Tibial nerve (tissue), 4 donors: Measurements from ENCODE around the gene CA5A. TPM values are rescaled to one million over a fixed set of nuclear protein-coding genes. Genes with fewer than 3 reads are reported as not detected.

Source experiments
- DNase-seq, 2 donors: peaks; one replicate each; pipeline ENCODE4 v3.0.0-alpha.2; 2019; ENCODE audit warnings: low spot score in 2 of 2
- H3K27ac ChIP-seq, 4 donors: fragments of 200-600 bp; sonication (generic) in 3 of 4; one replicate each; pipeline ENCODE4 v1.5.1; 2017 to 2019; ENCODE audit warnings: mild to moderate bottlenecking in 1 of 4
- H3K27me3 ChIP-seq, 2 donors: fragments of 200-600 bp; sonication (generic) in 1 of 2; one replicate each; pipeline versions ENCODE4 v1.5.1 to v1.6.0; 2017 to 2019
- H3K36me3 ChIP-seq, 3 donors: fragments of 200-600 bp; sonication (generic); one replicate each; pipeline ENCODE4 v1.5.1; 2018 to 2019
- H3K4me1 ChIP-seq, 4 donors: fragments of 200-600 bp; sonication (generic) in 3 of 4; one replicate each; pipeline ENCODE4 v1.5.1; 2017 to 2019
- H3K4me3 ChIP-seq, 4 donors: fragments of 200-600 bp; sonication (generic) in 3 of 4; one replicate each; pipeline ENCODE4 v1.5.1; 2017 to 2019; ENCODE audit warnings: mild to moderate bottlenecking in 1 of 4, moderate library complexity in 1 of 4
- H3K9me3 ChIP-seq, 4 donors: fragments of 200-600 bp; sonication (generic) in 3 of 4; one replicate each; pipeline ENCODE4 v1.5.1; 2017 to 2019
- CTCF ChIP-seq, 5 experiments: fragments of 200-600 bp in 3 of 5; fragments of 450-650 bp in 2 of 5; sonication (generic) in 3 of 5; IDR thresholded peaks; one replicate each; pipeline ENCODE4 v1.5.1; 2016 to 2019; ENCODE audit warnings: antibody characterized with exemption in 5 of 5, mild to moderate bottlenecking in 3 of 5, moderate library complexity in 2 of 5
- EP300 ChIP-seq, 2 donors: sonication (generic); formaldehyde crosslinking; IDR thresholded peaks; one replicate each; pipeline ENCODE4 v1.6.1; 2017; ENCODE audit warnings: antibody characterized with exemption in 2 of 2, mild to moderate bottlenecking in 1 of 2
- POLR2A ChIP-seq, 2 donors: fragments of 450-650 bp; IDR thresholded peaks; one replicate each; pipeline ENCODE4 v1.6.1; 2017; ENCODE audit warnings: antibody characterized with exemption in 2 of 2, mild to moderate bottlenecking in 2 of 2, moderate library complexity in 2 of 2
- WGBS, 2 donors: methylation state at CpG; one replicate each; pipeline ENCODE4 v1.1.5; 2018; 5-methylcytosine and 5-hydroxymethylcytosine counted together
- total RNA-seq, 4 donors: library from RNA; depleted of rRNA; stranded (reverse); fragments of >200 nt; gene quantifications; one replicate each; pipeline ENCODE4 v1.1.0, GENCODE V29; 2016

The CA5A gene
- total RNA-seq, 4 donors from 2014 or later: not detected

- peak overlapping the region in 3 of 4 donors; percentile 31 to 90 (median 83) for H3K27ac ChIP-seq
- H3K4me3 ChIP-seq: peak overlapping the region in 1 of 4 donors; percentile 27
- no peak for TF ChIP-seq CTCF (IDR thresholded peaks at IDR 0.05)
- no peak for TF ChIP-seq POLR2A (IDR thresholded peaks at IDR 0.05)
- H3K4me1 ChIP-seq: peaks cover 0 to 68% (median 24%) of the 10 kb centered on the region in 4 donors
- 80 to 86% methylated on average over 15 of the region's 15 CpGs for WGBS, 2 donors
- H3K27me3 ChIP-seq: no peaks in the 10 kb centered on the region
- no peaks in the 10 kb centered on the region for H3K36me3 ChIP-seq
- H3K9me3 ChIP-seq: no peaks in the 10 kb centered on the region
- no peak for DNase-seq
Measured at GRCh38 chr16:87856791-87857228, 79.5 kb downstream of the CA5A start.

- 58 to 65% methylated on average over 23 to 25 of the region's 26 CpGs for WGBS, 2 donors
- Histone ChIP-seq H3K27ac (peak overlapping the region in 3 of 4 donors; percentile 74 to 90 (median 83)), H3K9me3 (no peaks in the 10 kb centered on the region), H3K36me3 (peaks cover 0 to 4% (median 0%) of the 10 kb centered on the region in 3 donors), H3K4me3 (peak overlapping the region in 1 of 4 donors; percentile 27), H3K27me3 (no peaks in the 10 kb centered on the region), H3K4me1 (peaks cover 0 to 65% (median 24%) of the 10 kb centered on the region in 4 donors)
- peak in 1 of 2 donors; percentile 10 for TF ChIP-seq EP300 (IDR thresholded peaks at IDR 0.05)
- TF ChIP-seq POLR2A (IDR thresholded peaks at IDR 0.05): no peak
- TF ChIP-seq CTCF (IDR thresholded peaks at IDR 0.05): no peak
- peak in 1 of 2 donors; percentile 34 for DNase-seq
Measured at GRCh38 chr16:87855852-87856715, 80.2 kb downstream of the CA5A start.

GRCh38 chr16:87854907-87855683 lies 81.2 kb downstream of the CA5A start:
- no peak overlapping the region for H3K4me3 ChIP-seq
- peak overlapping the region; percentile 55 to 90 (median 79) for H3K27ac ChIP-seq
- WGBS, 2 donors: 88 to 92% methylated on average over 19 of the region's 22 CpGs
- H3K36me3 ChIP-seq: peaks cover 0 to 12% (median 0%) of the 10 kb centered on the region in 3 donors
- no peaks in the 10 kb centered on the region for H3K9me3 ChIP-seq
- no peak for DNase-seq
- no peaks in the 10 kb centered on the region for H3K27me3 ChIP-seq
- peaks cover 0 to 66% (median 29%) of the 10 kb centered on the region in 4 donors for H3K4me1 ChIP-seq
- TF ChIP-seq CTCF (IDR thresholded peaks at IDR 0.05) (no peak), EP300 (IDR thresholded peaks at IDR 0.05) (no peak), POLR2A (IDR thresholded peaks at IDR 0.05) (no peak)

GRCh38 chr16:87854053-87854906 lies 82.0 kb downstream of the CA5A start:
- WGBS, 2 donors: 31 to 38% methylated on average over 10 to 19 of the region's 21 CpGs
- TF ChIP-seq POLR2A (IDR thresholded peaks at IDR 0.05) (no peak), EP300 (IDR thresholded peaks at IDR 0.05) (no peak), CTCF (IDR thresholded peaks at IDR 0.05) (no peak)
- H3K4me1 ChIP-seq: peaks cover 0 to 74% (median 35%) of the 10 kb centered on the region in 4 donors
- H3K27me3 ChIP-seq: no peaks in the 10 kb centered on the region
- peak overlapping the region in 3 of 4 donors; percentile 26 to 43 (median 36) for H3K4me3 ChIP-seq
- no peaks in the 10 kb centered on the region for H3K9me3 ChIP-seq
- peaks cover 0 to 12% (median 0%) of the 10 kb centered on the region in 3 donors for H3K36me3 ChIP-seq
- peak overlapping the region; percentile 55 to 90 (median 79) for H3K27ac ChIP-seq
- DNase-seq: no peak
